ENCODE data around the gene LARP1B. TPM values are rescaled to one million over a fixed set of nuclear protein-coding genes. Genes with fewer than 3 reads are reported as not detected.

Gene LARP1B
- total and polyA plus RNA-seq, 2 of the 8 experiments (the other 6 are each of a cell fraction or from before 2014, with no cell fraction given), result 10.6 to 47.0 TPM

GRCh38 chr4:128025319-128025718 is 35.8 kb upstream of the LARP1B start:
- no peaks in the 10 kb centered on the region for H4K20me1 ChIP-seq (replicated peaks in 1 of 2; ENCODE audit: control insufficient read depth in 1 of 2, insufficient read depth in 2 of 2, low read length in 2 of 2)
- H3K79me1 ChIP-seq (ENCODE audit: low read depth, low read length), result no peaks in the 10 kb centered on the region
- H2AFZ ChIP-seq (ENCODE audit: low read length), result no peak overlapping the region
- H4K5ac ChIP-seq (ENCODE audit: insufficient read length, low read depth, low read length), result no peak overlapping the region
- H3K9ac ChIP-seq (replicated peaks in 1 of 4; ENCODE audit: extremely low read depth in 1 of 4, low read depth in 3 of 4, low read length in 3 of 4), result no peak overlapping the region
- no peak overlapping the region for H3K14ac ChIP-seq (ENCODE audit: insufficient read length)
- no peak for TF ChIP-seq CREB1 (IDR thresholded peaks at IDR 0.05)
- POLR2A ChIA-PET (ENCODE audit: partially characterized antibody), result no interaction called here
- H3K23ac ChIP-seq (ENCODE audit: insufficient read length), result no peak overlapping the region
- no peak overlapping the region for H2BK120ac ChIP-seq (replicated peaks; ENCODE audit: low read depth, low read length)
- no peak overlapping the region for H3K56ac ChIP-seq (replicated peaks; ENCODE audit: insufficient read length, low read depth, low read length)
- no peak overlapping the region for H2AK5ac ChIP-seq (ENCODE audit: low read depth, low read length)
- no peak overlapping the region for H3K4me2 ChIP-seq (ENCODE audit: insufficient read depth in 1 of 2, low read depth in 2 of 2, low read length in 2 of 2)
- H3K23me2 ChIP-seq (ENCODE audit: low read depth, low read length), result no peaks in the 10 kb centered on the region
- no peak for FAIRE-seq
- H3K4ac ChIP-seq (replicated peaks; ENCODE audit: insufficient read length, low read depth, low read length), result no peak overlapping the region
- no peak overlapping the region for H2BK20ac ChIP-seq (ENCODE audit: low read length)
- no peak overlapping the region for H4K91ac ChIP-seq (replicated peaks; ENCODE audit: insufficient read length, low read length)
- no peaks in the 10 kb centered on the region for H3K79me2 ChIP-seq (ENCODE audit: control insufficient read depth in 1 of 2, insufficient read depth in 2 of 2, low read length in 2 of 2)
- DNase-seq (ENCODE audit: low read depth in 1 of 2, low spot score in 2 of 2), result no peak
- H3K9me3 ChIP-seq (ENCODE audit: insufficient read depth in 2 of 2, low read depth in 1 of 2, low read length in 1 of 2), result no peaks in the 10 kb centered on the region
- no peaks in the 10 kb centered on the region for H3K27me3 ChIP-seq (replicated peaks in 1 of 4; ENCODE audit: control insufficient read depth in 3 of 4, extremely low read depth in 1 of 4, insufficient read depth in 3 of 4, low read length in 3 of 4)
- peaks cover 0 to 19% (median 10%) of the 10 kb centered on the region in 4 experiments; a peak in 5 of 8 replicates for H3K36me3 ChIP-seq (ENCODE audit: control insufficient read depth in 2 of 4, insufficient read depth in 4 of 4, low read length in 3 of 4)
- CTCF ChIA-PET (ENCODE audit: partially characterized antibody), result no interaction called here
- H4K8ac ChIP-seq (ENCODE audit: extremely low read depth, insufficient read depth, low read length), result no peak overlapping the region
- no peak overlapping the region for H2BK5ac ChIP-seq (ENCODE audit: low read depth, low read length)
- no peak overlapping the region for H3K18ac ChIP-seq (ENCODE audit: extremely low read depth, low read length)
- H3K4me1 ChIP-seq (replicated peaks in 1 of 4; ENCODE audit: control insufficient read depth in 3 of 4, insufficient read depth in 4 of 4, low read length in 3 of 4), result no peaks in the 10 kb centered on the region
- no peak overlapping the region for H2BK15ac ChIP-seq (ENCODE audit: low read length)
- no peak overlapping the region for H2BK12ac ChIP-seq (ENCODE audit: low read depth, low read length)
- H3K27ac ChIP-seq (ENCODE audit: low read depth, low read length), result no peak overlapping the region
- no peak overlapping the region for H3K4me3 ChIP-seq (ENCODE audit: extremely low read depth in 1 of 4, insufficient read depth in 2 of 4, low read depth in 3 of 4, low read length in 4 of 4)

All from H1 (cell line).